Nephron (organoid): ENCODE results near the gene UNC79.
A peak's percentile ranks its signal among the peaks of the same experiment; 100 is the strongest.

Source experiments
- H3K27ac Mint-ChIP-seq, 3 experiments: 2 replicates each; pipeline ENCODE4 v1.8.0; 2020; ENCODE audit warnings: mixed read lengths in 3 of 3, mild to moderate bottlenecking in 2 of 3, moderate library complexity in 1 of 3
- H3K27me3 Mint-ChIP-seq: 2 replicates; pipeline ENCODE4 v1.8.0; 2021; ENCODE audit warnings: low read depth, mild to moderate bottlenecking, moderate library complexity, mixed read lengths
- H3K36me3 Mint-ChIP-seq: 2 replicates; pipeline ENCODE4 v1.8.0; 2020; ENCODE audit warnings: low read depth, mixed read lengths
- H3K4me1 Mint-ChIP-seq: 2 replicates; pipeline ENCODE4 v1.8.0; 2020; ENCODE audit warnings: mixed read lengths
- H3K4me3 Mint-ChIP-seq, 3 experiments: 2 replicates each; pipeline ENCODE4 v1.8.0; 2020; ENCODE audit warnings: mild to moderate bottlenecking in 3 of 3, mixed read lengths in 3 of 3, moderate library complexity in 2 of 3
- H3K9me3 Mint-ChIP-seq: 2 replicates; pipeline ENCODE4 v1.8.0; 2020; ENCODE audit warnings: mixed read lengths
- TF ChIP-seq, protein P1 (sequence below), 3 experiments: fragments of 200-600 bp; sonication (generic); IDR thresholded peaks; one replicate each; pipeline ENCODE4 v1.5.0; 2021; ENCODE audit warnings: antibody characterized with exemption in 3 of 3; ENCODE audit not compliant: unreplicated experiment in 3 of 3

UNC79 gene

GRCh38 chr14:93686268-93686667, 255.5 kb downstream of the UNC79 start:
- H3K27ac Mint-ChIP-seq = no peak overlapping the region
- H3K9me3 Mint-ChIP-seq = no peaks in the 10 kb centered on the region
- no peak overlapping the region for H3K4me3 Mint-ChIP-seq
- peaks cover 32% of the 10 kb centered on the region for H3K4me1 Mint-ChIP-seq
- H3K36me3 Mint-ChIP-seq = no peaks in the 10 kb centered on the region
- H3K27me3 Mint-ChIP-seq = peaks cover 23% of the 10 kb centered on the region
- TF ChIP-seq, protein P1, sequence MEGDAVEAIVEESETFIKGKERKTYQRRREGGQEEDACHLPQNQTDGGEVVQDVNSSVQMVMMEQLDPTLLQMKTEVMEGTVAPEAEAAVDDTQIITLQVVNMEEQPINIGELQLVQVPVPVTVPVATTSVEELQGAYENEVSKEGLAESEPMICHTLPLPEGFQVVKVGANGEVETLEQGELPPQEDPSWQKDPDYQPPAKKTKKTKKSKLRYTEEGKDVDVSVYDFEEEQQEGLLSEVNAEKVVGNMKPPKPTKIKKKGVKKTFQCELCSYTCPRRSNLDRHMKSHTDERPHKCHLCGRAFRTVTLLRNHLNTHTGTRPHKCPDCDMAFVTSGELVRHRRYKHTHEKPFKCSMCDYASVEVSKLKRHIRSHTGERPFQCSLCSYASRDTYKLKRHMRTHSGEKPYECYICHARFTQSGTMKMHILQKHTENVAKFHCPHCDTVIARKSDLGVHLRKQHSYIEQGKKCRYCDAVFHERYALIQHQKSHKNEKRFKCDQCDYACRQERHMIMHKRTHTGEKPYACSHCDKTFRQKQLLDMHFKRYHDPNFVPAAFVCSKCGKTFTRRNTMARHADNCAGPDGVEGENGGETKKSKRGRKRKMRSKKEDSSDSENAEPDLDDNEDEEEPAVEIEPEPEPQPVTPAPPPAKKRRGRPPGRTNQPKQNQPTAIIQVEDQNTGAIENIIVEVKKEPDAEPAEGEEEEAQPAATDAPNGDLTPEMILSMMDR (IDR thresholded peaks at IDR 0.05; ENCODE audit: unreplicated experiment in 3 of 3) = no peak

DNA sequence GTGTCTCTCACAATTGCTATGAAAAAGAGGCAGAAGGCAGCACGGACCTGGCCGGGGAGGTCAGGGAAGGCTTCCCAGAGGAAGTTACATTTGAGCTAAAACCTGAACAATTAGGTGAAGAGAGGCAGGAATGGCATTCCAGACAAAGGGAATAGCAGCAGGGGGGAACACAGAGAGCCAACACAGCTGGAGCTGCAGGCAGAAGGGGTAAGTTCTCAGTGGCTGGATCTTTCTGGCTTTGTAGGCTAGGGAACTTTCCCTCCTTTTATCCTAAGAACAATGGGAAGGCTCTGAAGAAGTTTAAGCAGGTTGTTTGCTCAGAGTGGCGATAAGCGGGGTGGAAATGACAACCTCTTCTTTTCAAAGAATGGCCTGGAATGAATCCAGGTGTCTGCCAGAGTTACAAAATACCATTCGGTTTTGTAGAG, 257.5 kb downstream of the UNC79 start:
- H3K27me3 Mint-ChIP-seq = peaks cover 23% of the 10 kb centered on the region

GRCh38 chr14:93688820-93689219, 258.1 kb downstream of the UNC79 start:
- TF ChIP-seq, protein P1 (IDR thresholded peaks at IDR 0.05; ENCODE audit: unreplicated experiment in 3 of 3) = no peak

More for the DNA sequence above, 257.5 kb downstream of the UNC79 start:
- no peaks in the 10 kb centered on the region for H3K9me3 Mint-ChIP-seq
- TF ChIP-seq, protein P1 (IDR thresholded peaks at IDR 0.05; ENCODE audit: unreplicated experiment in 3 of 3) = no peak
- peak overlapping the region in 1 of 3 experiments; percentile 9 for H3K27ac Mint-ChIP-seq
- no peaks in the 10 kb centered on the region for H3K36me3 Mint-ChIP-seq
- peaks cover 32% of the 10 kb centered on the region for H3K4me1 Mint-ChIP-seq
- H3K4me3 Mint-ChIP-seq = no peak overlapping the region

GRCh38 chr14:93690146-93690545, 259.4 kb downstream of the UNC79 start:
- TF ChIP-seq, protein P1 (IDR thresholded peaks at IDR 0.05; ENCODE audit: unreplicated experiment in 3 of 3) = no peak
- H3K36me3 Mint-ChIP-seq = no peaks in the 10 kb centered on the region
- H3K4me3 Mint-ChIP-seq = no peak overlapping the region
- peaks cover 23% of the 10 kb centered on the region for H3K27me3 Mint-ChIP-seq
- H3K9me3 Mint-ChIP-seq = no peaks in the 10 kb centered on the region
- no peak overlapping the region for H3K27ac Mint-ChIP-seq
- H3K4me1 Mint-ChIP-seq = peaks cover 32% of the 10 kb centered on the region

More at GRCh38 chr14:93688820-93689219, 258.1 kb downstream of the UNC79 start:
- H3K4me1 Mint-ChIP-seq = peaks cover 32% of the 10 kb centered on the region
- H3K27me3 Mint-ChIP-seq = peaks cover 23% of the 10 kb centered on the region
- no peak overlapping the region for H3K4me3 Mint-ChIP-seq
- H3K36me3 Mint-ChIP-seq = no peaks in the 10 kb centered on the region
- no peaks in the 10 kb centered on the region for H3K9me3 Mint-ChIP-seq
- no peak overlapping the region for H3K27ac Mint-ChIP-seq

- H3K27ac Mint-ChIP-seq = no peak overlapping the region
These were observed 260.5 kb downstream of the UNC79 start for GRCh38 chr14:93691042-93691780.

More at GRCh38 chr14:93691042-93691780, 260.5 kb downstream of the UNC79 start:
- Mint-ChIP-seq H3K4me3 (no peak overlapping the region), H3K27me3 (peaks cover 23% of the 10 kb centered on the region), H3K4me1 (peaks cover 22% of the 10 kb centered on the region), H3K36me3 (no peaks in the 10 kb centered on the region), H3K9me3 (peaks cover 3% of the 10 kb centered on the region)
- TF ChIP-seq, protein P1 (IDR thresholded peaks at IDR 0.05; ENCODE audit: unreplicated experiment in 3 of 3) = no peak
